Osteocyte (in vitro differentiated cells): ENCODE measurements around the gene TAPBPL. TPM values are rescaled to one million over a fixed set of nuclear protein-coding genes. Genes with fewer than 3 reads are reported as not detected.
A peak's percentile ranks its signal among the peaks of the same experiment; 100 is the strongest.
"Not testable (repeated sequence)": the region's sequence is repeated elsewhere in the genome, so short reads cannot be mapped to it uniquely, and the experiment has no call there.

Source experiments
- DNase-seq: peaks from one replicate; pipeline ENCODE4 v3.0.0; 2021; ENCODE audit warnings: mixed read lengths; ENCODE audit not compliant: unreplicated experiment; ENCODE audit errors: extremely low spot score
- H3K27ac Mint-ChIP-seq: one replicate; pipeline ENCODE4 v1.8.0; 2021; ENCODE audit warnings: mild to moderate bottlenecking, mixed read lengths; ENCODE audit not compliant: unreplicated experiment
- H3K27me3 Mint-ChIP-seq: one replicate; pipeline ENCODE4 v1.8.0; 2021; ENCODE audit warnings: mixed read lengths; ENCODE audit not compliant: unreplicated experiment
- H3K36me3 Mint-ChIP-seq: one replicate; pipeline ENCODE4 v1.8.0; 2021; ENCODE audit warnings: mixed read lengths; ENCODE audit not compliant: unreplicated experiment
- H3K4me1 Mint-ChIP-seq: one replicate; pipeline ENCODE4 v1.8.0; 2021; ENCODE audit warnings: mixed read lengths; ENCODE audit not compliant: unreplicated experiment
- H3K4me3 Mint-ChIP-seq: one replicate; pipeline ENCODE4 v1.8.0; 2021; ENCODE audit warnings: mild to moderate bottlenecking, moderate library complexity, mixed read lengths; ENCODE audit not compliant: unreplicated experiment
- H3K9me3 Mint-ChIP-seq: one replicate; pipeline ENCODE4 v1.8.0; 2021; ENCODE audit warnings: mixed read lengths; ENCODE audit not compliant: unreplicated experiment
- CTCF ChIP-seq: fragments of 200-600 bp; sonication (generic); IDR thresholded peaks from 2 replicates; pipeline ENCODE4 v1.5.0; 2021; ENCODE audit warnings: antibody characterized with exemption, mild to moderate bottlenecking, moderate library complexity
- total RNA-seq: library from RNA; stranded (reverse); gene quantifications from 2 replicates; pipeline ENCODE4 v1.2.1, GENCODE V29; 2021

TAPBPL gene
- total RNA-seq, 1 donor from 2014 or later, result 13.1 TPM

GRCh38 chr12:6463858-6464257 is 12.0 kb downstream of the TAPBPL start:
- H3K4me3 Mint-ChIP-seq, result no peak overlapping the region
- peaks cover 14% of the 10 kb centered on the region for H3K36me3 Mint-ChIP-seq
- H3K27me3 Mint-ChIP-seq, result no peaks in the 10 kb centered on the region
- H3K9me3 Mint-ChIP-seq, result no peaks in the 10 kb centered on the region
- DNase-seq, result no peak
- TF ChIP-seq CTCF, result no peak
- H3K4me1 Mint-ChIP-seq, result peaks cover 12% of the 10 kb centered on the region
- H3K27ac Mint-ChIP-seq, result no peak overlapping the region

- H3K9me3 Mint-ChIP-seq, result no peaks in the 10 kb centered on the region
- no peak for DNase-seq
- H3K27ac Mint-ChIP-seq, result no peak overlapping the region
- no peak for TF ChIP-seq CTCF
- no peak overlapping the region for H3K4me3 Mint-ChIP-seq
- H3K27me3 Mint-ChIP-seq, result no peaks in the 10 kb centered on the region
- H3K36me3 Mint-ChIP-seq, result peaks cover 11% of the 10 kb centered on the region
- peaks cover 19% of the 10 kb centered on the region for H3K4me1 Mint-ChIP-seq
Observed at GRCh38 chr12:6464531-6464930, 12.7 kb downstream of the TAPBPL start.

- Mint-ChIP-seq H3K27ac (no peak overlapping the region), H3K4me1 (peaks cover 24% of the 10 kb centered on the region), H3K4me3 (no peak overlapping the region), H3K27me3 (no peaks in the 10 kb centered on the region), H3K9me3 (no peaks in the 10 kb centered on the region), H3K36me3 (peaks cover 11% of the 10 kb centered on the region)
- TF ChIP-seq CTCF, result peak; percentile 81
- no peak for DNase-seq
Observed at GRCh38 chr12:6465467-6466183, 13.8 kb downstream of the TAPBPL start.

- H3K27ac Mint-ChIP-seq, result no peak overlapping the region
- no peak for TF ChIP-seq CTCF
- H3K4me1 Mint-ChIP-seq, result peaks cover 27% of the 10 kb centered on the region
- DNase-seq, result no peak
- H3K4me3 Mint-ChIP-seq, result no peak overlapping the region
- H3K36me3 Mint-ChIP-seq, result peaks cover 11% of the 10 kb centered on the region
- H3K9me3 Mint-ChIP-seq, result no peaks in the 10 kb centered on the region
- no peaks in the 10 kb centered on the region for H3K27me3 Mint-ChIP-seq
Observed at GRCh38 chr12:6466184-6466573, 14.3 kb downstream of the TAPBPL start.

- H3K4me1 Mint-ChIP-seq, result peaks cover 29% of the 10 kb centered on the region
- H3K4me3 Mint-ChIP-seq, H3K9me3 Mint-ChIP-seq, DNase-seq, H3K27me3 Mint-ChIP-seq, H3K36me3 Mint-ChIP-seq, H3K27ac Mint-ChIP-seq: not testable (repeated sequence)
Observed at GRCh38 chr12:6466751-6467150, 14.9 kb downstream of the TAPBPL start.

- peaks cover 29% of the 10 kb centered on the region for H3K4me1 Mint-ChIP-seq
- not testable (repeated sequence) for H3K4me3 Mint-ChIP-seq, H3K36me3 Mint-ChIP-seq, H3K27me3 Mint-ChIP-seq, DNase-seq, H3K27ac Mint-ChIP-seq, H3K9me3 Mint-ChIP-seq
Observed at GRCh38 chr12:6467571-6468282, 15.9 kb downstream of the TAPBPL start.
